ENCODE measurements around the gene PIK3R5. TPM values are rescaled to one million over a fixed set of nuclear protein-coding genes. Genes with fewer than 3 reads are reported as not detected.
"Not testable (repeated sequence)": the region's sequence is repeated elsewhere in the genome, so short reads cannot be mapped to it uniquely, and the experiment has no call there.

PIK3R5 gene
- total RNA-seq, 1 donor from 2014 or later = 36.8 TPM

DNA sequence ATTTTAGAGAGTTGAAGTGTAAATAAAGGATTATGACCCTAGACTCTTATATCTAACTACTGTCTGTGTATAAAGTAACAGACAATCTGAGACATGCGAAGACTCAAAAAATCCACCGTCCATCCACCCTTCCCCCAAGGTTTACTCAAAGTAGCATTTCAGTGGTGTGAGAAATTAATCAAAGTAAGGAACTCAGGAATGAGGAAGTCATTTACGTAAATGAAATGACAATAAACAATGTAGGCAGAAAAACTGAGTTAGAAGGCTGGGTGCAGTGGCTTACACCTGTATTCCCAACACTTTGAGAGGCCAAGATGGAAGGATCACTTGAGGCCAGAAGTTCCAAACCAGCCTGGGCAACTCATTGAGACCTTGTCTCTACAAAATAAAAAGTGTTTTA is 36.1 kb upstream of the PIK3R5 start:
- Mint-ChIP-seq H3K27ac (no peak overlapping the region), H3K4me3 (no peak overlapping the region), H3K36me3 (ENCODE audit: low read depth) (no peaks in the 10 kb centered on the region), H3K27me3 (peaks cover 58% of the 10 kb centered on the region), H3K4me1 (peaks cover 5% of the 10 kb centered on the region), H3K9me3 (no peaks in the 10 kb centered on the region)
- intact Hi-C loops (cut with micrococcal nuclease) = no loop called here
- DNase-seq = no peak

DNA sequence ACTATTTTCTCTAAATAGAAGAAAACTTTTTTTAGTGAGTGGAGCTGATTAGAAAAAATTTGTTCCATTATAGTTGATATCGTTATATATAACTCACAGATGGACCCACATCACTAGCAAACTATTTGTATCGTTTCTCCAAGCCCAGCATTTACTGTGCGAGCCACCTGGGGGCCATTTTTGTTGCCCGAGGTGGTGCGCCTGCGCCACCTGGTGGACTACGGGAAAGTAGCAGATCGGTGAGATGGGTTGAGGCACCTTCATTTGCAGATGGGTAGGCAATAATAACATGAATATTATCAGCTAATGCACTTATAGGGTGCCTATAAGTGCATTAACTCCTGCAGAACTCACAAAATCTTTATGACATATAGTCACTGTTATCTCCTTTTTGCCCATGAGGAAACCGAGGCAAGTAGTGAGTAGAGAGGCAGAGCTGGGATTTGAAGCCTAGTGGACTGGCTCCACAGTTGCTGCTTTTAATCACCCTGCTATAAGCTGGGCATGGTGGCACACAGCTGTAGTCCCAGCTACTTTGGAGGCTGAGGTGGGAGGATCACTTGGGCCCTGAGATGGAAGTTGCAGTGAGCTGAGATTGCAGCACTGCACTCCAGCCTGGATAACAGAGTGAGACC is 32.6 kb upstream of the PIK3R5 start:
- intact Hi-C loops (cut with micrococcal nuclease) = loop anchor here (2.0 to 10.0 kb wide), 4 partner anchors 63 to 527 kb away; no protein-coding TSS in a partner anchor
- Mint-ChIP-seq H3K9me3 (no peaks in the 10 kb centered on the region), H3K4me3 (no peak overlapping the region), H3K27me3 (peaks cover 36% of the 10 kb centered on the region), H3K4me1 (peaks cover 9% of the 10 kb centered on the region), H3K36me3 (ENCODE audit: low read depth) (no peaks in the 10 kb centered on the region), H3K27ac (no peak overlapping the region)
- DNase-seq = peak; percentile 94

DNA sequence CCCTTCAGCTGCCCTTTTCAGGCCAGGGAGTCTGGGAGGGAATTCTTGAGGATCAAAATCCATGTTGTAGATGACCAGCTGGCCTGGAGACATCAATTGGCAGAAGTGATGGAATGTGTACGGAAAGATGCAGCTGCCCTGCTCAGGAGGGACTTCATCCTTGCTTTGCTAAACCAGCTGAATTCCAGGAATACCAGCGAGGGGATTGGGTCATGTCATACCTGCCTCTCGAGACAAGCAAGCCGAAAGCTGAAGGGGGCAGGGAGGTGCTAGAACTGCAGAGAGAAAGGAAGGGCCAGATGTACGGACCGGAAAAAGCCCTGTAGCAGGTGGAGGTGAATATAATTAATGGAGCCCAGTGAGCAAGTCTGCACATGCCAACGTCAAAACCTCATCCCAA is 30.2 kb upstream of the PIK3R5 start:
- Mint-ChIP-seq H3K27me3 (peaks cover 20% of the 10 kb centered on the region), H3K36me3 (ENCODE audit: low read depth) (no peaks in the 10 kb centered on the region), H3K27ac (no peak overlapping the region), H3K4me3 (no peak overlapping the region), H3K4me1 (peaks cover 10% of the 10 kb centered on the region), H3K9me3 (no peaks in the 10 kb centered on the region)
- intact Hi-C loops (cut with micrococcal nuclease) = loop anchor here (5.0 to 10.0 kb wide), 3 partner anchors 211 to 529 kb away; no protein-coding TSS in a partner anchor
- DNase-seq = no peak

DNA sequence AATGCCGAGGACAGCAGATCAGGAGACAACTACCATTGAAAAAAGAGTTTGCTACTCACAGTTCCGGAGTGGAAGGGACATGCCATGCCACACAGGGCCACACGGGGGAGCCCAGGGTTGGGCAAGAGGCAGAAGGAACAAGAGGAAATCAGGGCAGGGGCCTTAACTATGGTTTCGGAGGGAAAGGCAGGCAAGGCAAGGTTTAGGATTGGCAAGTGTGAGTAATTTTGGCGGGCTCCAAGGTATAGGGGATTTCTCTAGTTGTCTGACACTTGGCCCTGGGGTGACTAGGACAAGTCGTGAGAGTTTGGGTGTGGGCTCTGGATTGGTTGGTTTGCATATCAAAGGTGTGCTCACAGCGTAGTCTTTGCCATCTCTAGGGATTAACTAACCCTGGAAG is 28.8 kb upstream of the PIK3R5 start:
- Mint-ChIP-seq H3K4me1 (peaks cover 10% of the 10 kb centered on the region), H3K9me3 (no peaks in the 10 kb centered on the region), H3K27me3 (peaks cover 11% of the 10 kb centered on the region), H3K27ac (no peak overlapping the region), H3K36me3 (ENCODE audit: low read depth) (no peaks in the 10 kb centered on the region), H3K4me3 (no peak overlapping the region)
- intact Hi-C loops (cut with micrococcal nuclease) = loop anchor here (10.0 kb wide), 2 partner anchors 210 to 530 kb away; no protein-coding TSS in a partner anchor
- DNase-seq = peak; percentile 89

DNA sequence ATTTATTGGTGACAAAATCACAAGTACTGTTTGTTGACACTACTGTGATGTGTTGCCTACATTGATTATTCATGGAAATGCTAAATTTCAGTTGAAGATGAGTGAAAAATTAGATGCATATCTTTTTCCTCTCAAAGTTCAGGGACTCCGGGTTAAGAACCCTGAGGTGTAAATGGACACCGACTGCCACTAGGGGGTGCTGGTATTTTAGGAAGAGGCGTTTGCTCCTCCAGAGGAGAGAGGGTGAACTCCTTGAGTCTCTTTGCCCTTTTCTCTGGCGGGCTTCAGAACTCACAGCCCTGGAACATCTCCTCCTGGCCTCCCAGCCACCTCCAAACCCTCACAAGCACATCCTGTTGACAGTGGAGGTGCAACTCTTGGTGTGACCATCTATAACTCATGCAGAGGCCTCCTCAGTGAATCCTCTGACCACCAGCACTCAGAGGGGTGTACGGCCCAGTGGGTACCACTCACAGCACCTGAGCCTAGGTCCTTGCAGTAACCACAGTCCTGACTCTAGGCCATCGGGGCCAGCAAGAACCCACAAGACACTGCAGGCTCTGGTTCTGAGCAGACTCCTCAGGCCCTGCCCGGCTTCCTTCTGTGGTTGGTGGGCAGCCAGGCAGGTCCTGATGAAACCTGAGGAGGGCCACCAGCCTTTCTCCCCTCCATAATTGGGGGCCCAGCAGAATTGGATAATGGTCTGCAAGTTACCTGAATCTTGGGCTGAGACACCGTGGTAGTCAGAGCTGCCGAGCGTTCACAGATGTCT is 26.2 kb upstream of the PIK3R5 start:
- Mint-ChIP-seq H3K4me1 (peaks cover 10% of the 10 kb centered on the region), H3K4me3 (no peak overlapping the region), H3K9me3 (peaks cover 7% of the 10 kb centered on the region), H3K36me3 (ENCODE audit: low read depth) (no peaks in the 10 kb centered on the region), H3K27me3 (peaks cover 6% of the 10 kb centered on the region), H3K27ac (no peak overlapping the region)
- peak; percentile 89 for DNase-seq
- intact Hi-C loops (cut with micrococcal nuclease) = loop anchor here (10.0 kb wide), 2 partner anchors 207 to 533 kb away; no protein-coding TSS in a partner anchor

DNA sequence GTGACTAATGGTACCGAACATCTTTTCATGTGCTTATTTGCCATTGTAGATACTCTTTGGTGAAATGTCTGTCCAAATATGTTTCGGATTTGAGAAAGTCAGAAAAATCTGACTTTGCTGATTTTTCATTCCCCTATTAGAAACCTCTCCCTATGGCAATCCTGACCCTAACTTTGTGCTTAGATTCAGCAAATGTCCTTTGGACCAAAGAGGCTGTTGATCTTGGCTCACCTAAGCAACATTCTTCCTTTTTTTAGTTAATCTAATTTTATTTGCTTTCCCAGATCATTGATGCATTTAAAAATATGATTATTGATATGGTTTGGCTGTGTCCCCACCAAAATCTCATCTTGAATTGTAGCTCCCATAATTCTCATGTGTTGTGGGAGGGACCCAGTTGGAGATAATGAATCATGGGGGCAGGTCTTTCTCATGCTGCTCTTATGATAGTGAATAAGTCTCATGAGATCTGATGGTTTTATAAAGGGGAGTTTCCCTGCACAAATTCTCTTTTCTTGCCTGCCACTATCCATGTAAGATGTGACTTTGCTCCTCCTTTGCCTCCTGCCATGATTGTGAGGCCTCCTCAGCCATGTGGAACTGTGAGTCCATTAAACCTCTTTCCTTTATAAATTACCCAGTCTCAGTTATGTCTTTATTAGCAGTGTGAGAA is 22.9 kb upstream of the PIK3R5 start:
- Mint-ChIP-seq H3K4me1 (peaks cover 17% of the 10 kb centered on the region), H3K9me3 (peaks cover 16% of the 10 kb centered on the region)
- intact Hi-C loops (cut with micrococcal nuclease); H3K4me3 Mint-ChIP-seq; H3K27ac Mint-ChIP-seq; H3K27me3 Mint-ChIP-seq; H3K36me3 Mint-ChIP-seq (ENCODE audit: low read depth); DNase-seq: not testable (repeated sequence)

DNA sequence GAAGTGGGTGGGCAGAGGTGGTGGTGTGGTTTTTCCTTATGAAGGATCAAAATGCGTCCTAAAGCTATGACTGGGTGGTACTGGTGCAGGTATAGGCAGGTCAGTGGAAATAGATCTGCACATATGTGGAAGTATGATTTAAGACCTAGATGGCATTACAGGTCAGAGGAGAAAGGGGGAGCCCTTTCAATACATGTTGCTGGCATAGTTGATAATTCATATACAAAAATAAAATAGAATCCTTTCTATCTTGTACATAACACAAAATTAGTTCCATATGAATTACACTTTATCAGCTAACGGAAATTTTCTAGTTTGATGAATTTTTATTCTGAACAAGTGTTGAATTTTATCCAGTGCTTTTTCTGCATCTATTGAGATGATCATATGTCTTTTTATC is 20.8 kb upstream of the PIK3R5 start:
- Mint-ChIP-seq H3K9me3 (peaks cover 16% of the 10 kb centered on the region), H3K27me3 (peaks cover 2% of the 10 kb centered on the region), H3K27ac (no peak overlapping the region), H3K4me3 (no peak overlapping the region), H3K4me1 (peaks cover 12% of the 10 kb centered on the region), H3K36me3 (ENCODE audit: low read depth) (peaks cover 5% of the 10 kb centered on the region)
- no peak for DNase-seq
- intact Hi-C loops (cut with micrococcal nuclease) = no loop called here

DNA sequence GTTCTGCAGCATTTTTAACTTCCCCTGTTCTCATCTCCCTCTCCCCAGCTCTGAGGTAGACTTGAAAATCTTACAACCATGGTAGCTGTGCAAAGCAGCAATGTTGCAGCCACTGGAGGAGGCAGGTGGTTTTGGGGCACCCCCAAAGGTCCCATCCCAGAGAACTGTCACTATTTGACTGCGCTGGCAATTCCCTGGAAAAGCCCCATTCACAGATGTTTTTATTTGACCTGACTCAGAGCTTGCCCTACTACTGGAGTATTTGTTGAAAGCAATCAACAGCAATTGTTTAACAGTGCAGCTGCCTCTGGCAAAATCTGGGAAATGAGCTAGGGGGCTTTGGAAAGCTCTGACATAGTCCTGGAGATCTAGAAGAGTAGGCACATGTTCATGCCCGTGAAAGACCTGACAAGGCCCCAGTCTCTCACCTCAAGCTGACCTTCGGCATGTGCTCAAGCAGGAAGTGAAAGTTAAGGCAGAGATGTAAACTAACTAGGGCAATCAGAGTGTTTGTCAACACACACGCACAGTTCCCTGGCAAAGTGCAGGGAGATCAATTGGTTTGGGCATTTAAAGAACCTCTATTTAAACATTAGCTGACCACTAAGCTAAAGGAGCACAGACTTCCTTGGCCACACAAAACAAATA is 19.7 kb upstream of the PIK3R5 start:
- intact Hi-C loops (cut with micrococcal nuclease) = no loop called here
- DNase-seq = no peak
- H3K36me3 Mint-ChIP-seq (ENCODE audit: low read depth) = peaks cover 5% of the 10 kb centered on the region
- H3K4me3 Mint-ChIP-seq = no peak overlapping the region
- no peaks in the 10 kb centered on the region for H3K27me3 Mint-ChIP-seq
- peak overlapping the region; percentile 16 for H3K27ac Mint-ChIP-seq
- H3K4me1 Mint-ChIP-seq = peaks cover 11% of the 10 kb centered on the region
- H3K9me3 Mint-ChIP-seq = peaks cover 16% of the 10 kb centered on the region

DNA sequence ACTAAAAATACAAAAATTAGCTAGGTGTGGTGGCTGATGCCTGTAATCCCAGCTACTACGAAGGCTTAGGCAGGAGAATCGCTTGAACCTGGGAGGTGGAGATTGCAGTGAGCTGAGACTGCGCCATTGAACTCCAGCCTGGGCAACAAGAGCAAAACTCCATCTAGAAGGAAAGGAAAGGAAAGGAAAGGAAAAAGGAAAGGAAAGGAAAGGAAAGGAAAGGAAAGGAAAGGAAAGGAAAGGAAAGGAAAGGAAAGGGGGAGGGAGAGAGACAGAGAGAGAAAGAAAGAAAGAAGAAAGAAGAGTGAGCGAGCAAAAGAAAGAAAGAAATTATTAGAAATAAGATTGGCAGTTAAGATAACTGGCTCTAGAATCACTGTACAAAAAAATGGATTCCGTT is 18.7 kb upstream of the PIK3R5 start:
- H3K9me3 Mint-ChIP-seq = peaks cover 16% of the 10 kb centered on the region
- H3K36me3 Mint-ChIP-seq (ENCODE audit: low read depth); intact Hi-C loops (cut with micrococcal nuclease): not testable (repeated sequence)

DNA sequence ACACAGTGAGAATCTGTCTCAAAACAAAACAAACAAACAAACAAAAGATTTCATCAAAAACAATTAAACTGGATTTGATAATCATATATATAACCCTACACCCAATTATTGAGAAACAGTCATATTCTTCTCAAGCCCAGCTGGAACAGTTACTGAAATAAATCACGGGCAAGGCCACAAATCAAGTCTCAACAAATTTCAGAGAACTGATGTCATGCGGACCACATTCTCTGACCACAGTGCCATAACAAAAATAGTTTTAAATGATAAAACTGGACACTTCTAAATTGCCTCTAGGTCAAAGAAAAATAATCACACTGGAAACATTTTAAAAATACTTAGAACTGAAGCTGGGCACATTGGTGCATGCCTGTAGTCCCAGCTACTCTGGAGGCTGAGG is 15.9 kb upstream of the PIK3R5 start:
- peaks cover 6% of the 10 kb centered on the region for H3K27me3 Mint-ChIP-seq

More for the DNA sequence above, 18.7 kb upstream of the PIK3R5 start:
- not testable (repeated sequence) for H3K27ac Mint-ChIP-seq, H3K4me3 Mint-ChIP-seq, H3K27me3 Mint-ChIP-seq, DNase-seq
- H3K4me1 Mint-ChIP-seq = peaks cover 11% of the 10 kb centered on the region

DNA sequence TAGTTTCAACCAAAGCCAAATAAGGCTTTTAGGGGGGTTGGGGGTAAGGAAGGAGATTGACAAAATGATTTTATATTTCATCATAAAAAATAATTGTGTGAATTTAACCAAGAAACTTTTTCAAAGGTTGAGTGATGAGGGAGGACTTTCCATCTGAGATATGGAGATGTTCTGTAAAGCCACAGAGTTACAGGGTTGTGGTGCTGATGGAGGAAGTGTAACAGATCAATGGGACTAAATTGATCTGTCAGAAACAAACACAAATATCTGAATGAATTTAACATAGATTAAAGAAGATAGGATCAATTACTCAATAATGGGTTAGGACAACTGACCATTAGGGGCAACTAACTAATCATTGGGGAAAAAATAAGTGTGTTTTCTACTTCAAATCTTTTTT is 14.2 kb upstream of the PIK3R5 start:
- intact Hi-C loops (cut with micrococcal nuclease) = no loop called here
- Mint-ChIP-seq H3K27ac (no peak overlapping the region), H3K27me3 (peaks cover 6% of the 10 kb centered on the region), H3K36me3 (ENCODE audit: low read depth) (peaks cover 2% of the 10 kb centered on the region), H3K4me1 (peaks cover 1% of the 10 kb centered on the region), H3K9me3 (no peaks in the 10 kb centered on the region), H3K4me3 (no peak overlapping the region)
- DNase-seq = no peak

More for the DNA sequence above, 15.9 kb upstream of the PIK3R5 start:
- H3K9me3 Mint-ChIP-seq = peaks cover 9% of the 10 kb centered on the region
- H3K36me3 Mint-ChIP-seq (ENCODE audit: low read depth) = peaks cover 5% of the 10 kb centered on the region
- no peak for DNase-seq
- intact Hi-C loops (cut with micrococcal nuclease) = no loop called here
- no peak overlapping the region for H3K4me3 Mint-ChIP-seq
- no peak overlapping the region for H3K27ac Mint-ChIP-seq
- peaks cover 11% of the 10 kb centered on the region for H3K4me1 Mint-ChIP-seq

DNA sequence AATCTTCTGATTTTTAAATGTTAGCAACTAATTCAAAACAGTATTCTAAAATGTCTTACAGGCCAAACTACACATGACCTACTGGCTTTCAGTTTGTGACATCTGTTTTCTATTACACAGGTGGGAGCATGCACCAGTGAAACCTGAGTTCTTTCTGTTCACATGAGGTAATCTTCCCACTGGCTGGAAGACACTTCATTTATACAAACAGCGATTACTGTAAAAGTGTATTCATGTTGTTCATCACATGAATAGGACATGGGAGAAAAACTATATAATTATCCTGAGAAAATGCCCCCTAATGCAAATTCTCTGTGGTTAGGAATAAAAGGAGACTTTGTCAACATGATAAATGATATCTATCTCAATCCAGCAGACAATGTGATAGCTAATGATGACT is 11.1 kb upstream of the PIK3R5 start:
- Mint-ChIP-seq H3K4me1 (no peaks in the 10 kb centered on the region), H3K36me3 (ENCODE audit: low read depth) (no peaks in the 10 kb centered on the region), H3K27ac (no peak overlapping the region), H3K4me3 (no peak overlapping the region), H3K27me3 (peaks cover 6% of the 10 kb centered on the region), H3K9me3 (peaks cover 6% of the 10 kb centered on the region)
- no peak for DNase-seq
- intact Hi-C loops (cut with micrococcal nuclease) = no loop called here

DNA sequence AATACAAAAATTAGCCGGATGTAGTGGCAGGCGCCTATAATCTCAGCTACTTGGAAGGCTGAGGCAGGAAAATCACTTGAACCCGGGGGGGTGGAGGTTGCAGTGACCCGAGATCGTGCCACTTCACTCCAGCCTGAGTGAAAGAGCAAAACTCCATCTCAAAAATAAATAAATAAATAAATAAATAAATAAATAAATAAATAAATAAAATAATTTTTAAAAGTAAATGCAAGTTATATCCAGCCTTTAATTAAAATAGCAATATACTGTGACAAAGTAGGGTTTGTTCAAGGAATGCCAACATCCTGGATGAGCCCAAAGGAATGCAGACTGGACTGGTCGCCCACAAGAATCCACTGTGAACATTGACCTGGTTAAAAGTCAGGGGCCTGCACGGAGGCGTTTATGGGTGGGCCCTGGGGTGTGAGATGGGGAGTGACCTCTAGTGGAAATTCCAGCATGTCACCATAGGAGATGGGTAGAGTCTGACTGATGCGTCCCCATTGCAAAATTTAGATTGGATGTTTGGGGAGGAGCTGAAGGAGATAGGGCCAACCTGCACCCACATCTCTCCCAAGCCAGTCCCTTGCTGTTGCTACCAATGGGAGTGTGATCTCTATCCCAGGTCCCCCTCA is 9.7 kb upstream of the PIK3R5 start:
- Mint-ChIP-seq H3K9me3 (peaks cover 7% of the 10 kb centered on the region), H3K4me3 (no peak overlapping the region), H3K27me3 (peaks cover 6% of the 10 kb centered on the region), H3K36me3 (ENCODE audit: low read depth) (no peaks in the 10 kb centered on the region), H3K27ac (no peak overlapping the region), H3K4me1 (no peaks in the 10 kb centered on the region)
- no peak for DNase-seq
- intact Hi-C loops (cut with micrococcal nuclease) = no loop called here

Measured in activated CD4-positive, alpha-beta T cell treated with anti-CD3 and anti-CD28 coated beads, Interleukin-2, amount 10 ng/mL, durations not matched to agents 24 days and 14 days (primary cell).